ENCODE results near the gene KDM3B.
"Not testable (repeated sequence)": the region's sequence is repeated elsewhere in the genome, so short reads cannot be mapped to it uniquely, and the experiment has no call there.

DNA sequence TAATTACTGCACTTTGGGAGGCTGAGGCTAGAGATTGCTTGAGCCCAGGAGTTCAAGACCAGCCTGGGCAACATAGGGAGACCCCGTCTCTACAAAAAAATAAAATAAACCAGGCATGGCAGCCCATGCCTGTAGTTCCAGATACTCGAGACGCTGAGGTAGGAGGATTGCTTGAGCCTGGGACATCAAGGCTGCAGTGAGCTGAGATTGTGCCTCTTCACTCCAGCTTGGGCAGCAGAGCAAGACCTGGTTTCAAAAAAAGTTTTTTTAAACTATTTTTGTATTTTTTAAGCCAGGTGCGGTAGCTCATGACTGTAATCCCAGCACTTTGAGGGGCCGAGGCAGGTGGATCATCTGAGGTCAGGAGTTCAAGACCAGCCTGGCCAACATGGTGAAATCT, 120.7 kb downstream of the KDM3B start:
- not testable (repeated sequence) for TF ChIP-seq CTCF, POLR2A (IDR thresholded peaks at IDR 0.05)
